Prostate gland (tissue), 2 donors: Measurements from ENCODE around the gene SCAPER. TPM values are rescaled to one million over a fixed set of nuclear protein-coding genes. Genes with fewer than 3 reads are reported as not detected.

ENCODE experiments used
- DNase-seq: peaks from one replicate; pipeline ENCODE4 v3.0.0-alpha.2; 2019; ENCODE audit warnings: low spot score
- H3K27ac ChIP-seq, 2 donors: fragments of 200-600 bp; sonication (generic); 2 replicates each; pipeline ENCODE4 v1.5.1; 2017 to 2019
- H3K27me3 ChIP-seq: fragments of 200-600 bp; sonication (generic); replicated peaks from 2 replicates; pipeline ENCODE4 v1.5.1; 2019; ENCODE audit not compliant: insufficient read depth
- H3K36me3 ChIP-seq, 2 donors: fragments of 200-600 bp; sonication (generic); 1 replicate in 1 of 2; 2 replicates in 1 of 2; pipeline versions ENCODE4 v1.5.1 to v1.8.1; 2017 to 2019
- H3K4me1 ChIP-seq: fragments of 200-600 bp; sonication (generic); replicated peaks from 2 replicates; pipeline ENCODE4 v1.5.1; 2019
- H3K4me3 ChIP-seq, 2 donors: fragments of 200-600 bp; sonication (generic); 2 replicates each; pipeline ENCODE4 v1.5.1; 2017 to 2019
- H3K9me3 ChIP-seq: fragments of 200-600 bp; sonication (generic); 2 replicates; pipeline ENCODE4 v1.5.1; 2017
- POLR2A ChIP-seq: fragments of 450-650 bp; IDR thresholded peaks from one replicate; pipeline ENCODE4 v1.6.1; 2016; ENCODE audit warnings: antibody characterized with exemption, mild to moderate bottlenecking
- POLR2AphosphoS5 ChIP-seq: sonication (generic); formaldehyde crosslinking; IDR thresholded peaks from one replicate; pipeline ENCODE4 v1.6.1; 2017; ENCODE audit warnings: antibody characterized with exemption
- WGBS: methylation state at CpG from one replicate; pipeline ENCODE4 v1.1.5; 2018; 5-methylcytosine and 5-hydroxymethylcytosine counted together
- intact Hi-C: fragments of 100-400 bp; cut with DNase I; formaldehyde crosslinking; loops from one replicate; pipeline ENCODE4 v1.14.2; 2022
- total RNA-seq, 2 donors: library from RNA; depleted of rRNA; stranded (reverse); fragments of >200 nt; gene quantifications; one replicate each; pipeline ENCODE4 v1.1.0, GENCODE V29; 2016
- TF ChIP-seq, protein P1 (sequence below), 4 experiments: fragments of 200-600 bp in 2 of 4; fragments of 450-650 bp in 2 of 4; sonication (generic) in 2 of 4; IDR thresholded peaks; 1 replicate in 3 of 4; 2 replicates in 1 of 4; pipeline ENCODE4 v1.5.1; 2016 to 2019; ENCODE audit warnings: antibody characterized with exemption in 4 of 4, mild to moderate bottlenecking in 2 of 4, moderate library complexity in 2 of 4

SCAPER gene
- total RNA-seq, 2 donors from 2014 or later: 19.1 to 38.9 TPM

DNA sequence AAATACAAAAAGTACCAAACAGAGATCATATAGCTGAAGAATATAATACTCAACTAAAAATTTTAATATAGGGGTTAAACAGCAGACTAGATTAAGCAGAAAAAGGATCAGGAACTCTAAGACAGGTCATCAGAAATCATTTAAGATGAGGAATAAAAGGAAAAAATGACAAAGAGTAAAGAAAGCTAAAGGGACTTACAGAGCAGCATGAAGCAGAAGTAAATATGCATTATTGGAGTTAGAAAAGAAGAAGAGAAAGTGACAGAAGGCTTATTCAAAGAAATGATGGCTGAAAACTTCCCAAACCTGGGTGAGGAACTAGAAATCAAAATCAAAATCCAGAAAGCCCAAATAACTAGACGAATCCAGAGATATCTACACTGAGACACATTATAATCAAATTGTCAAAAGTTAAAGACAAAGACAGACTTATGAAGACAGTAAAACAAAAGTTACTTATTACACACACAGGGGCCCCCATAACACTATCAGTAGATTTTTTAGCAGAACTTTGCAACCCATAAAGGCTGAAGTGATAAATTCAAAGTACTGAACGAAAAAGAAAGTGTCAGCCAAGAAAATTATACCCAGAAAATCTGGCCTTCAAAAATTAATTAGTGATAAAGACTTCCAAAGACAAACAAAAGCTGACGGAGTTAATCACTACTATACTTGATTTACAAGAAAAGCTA is 95.6 kb downstream of the SCAPER start:
- Histone ChIP-seq H3K4me1 (no peaks in the 10 kb centered on the region), H3K27ac (no peak overlapping the region), H3K9me3 (no peaks in the 10 kb centered on the region), H3K36me3 (no peaks in the 10 kb centered on the region), H3K4me3 (no peak overlapping the region), H3K27me3 (no peaks in the 10 kb centered on the region)
- TF ChIP-seq POLR2A (no peak), POLR2AphosphoS5 (no peak)
- TF ChIP-seq, protein P1, sequence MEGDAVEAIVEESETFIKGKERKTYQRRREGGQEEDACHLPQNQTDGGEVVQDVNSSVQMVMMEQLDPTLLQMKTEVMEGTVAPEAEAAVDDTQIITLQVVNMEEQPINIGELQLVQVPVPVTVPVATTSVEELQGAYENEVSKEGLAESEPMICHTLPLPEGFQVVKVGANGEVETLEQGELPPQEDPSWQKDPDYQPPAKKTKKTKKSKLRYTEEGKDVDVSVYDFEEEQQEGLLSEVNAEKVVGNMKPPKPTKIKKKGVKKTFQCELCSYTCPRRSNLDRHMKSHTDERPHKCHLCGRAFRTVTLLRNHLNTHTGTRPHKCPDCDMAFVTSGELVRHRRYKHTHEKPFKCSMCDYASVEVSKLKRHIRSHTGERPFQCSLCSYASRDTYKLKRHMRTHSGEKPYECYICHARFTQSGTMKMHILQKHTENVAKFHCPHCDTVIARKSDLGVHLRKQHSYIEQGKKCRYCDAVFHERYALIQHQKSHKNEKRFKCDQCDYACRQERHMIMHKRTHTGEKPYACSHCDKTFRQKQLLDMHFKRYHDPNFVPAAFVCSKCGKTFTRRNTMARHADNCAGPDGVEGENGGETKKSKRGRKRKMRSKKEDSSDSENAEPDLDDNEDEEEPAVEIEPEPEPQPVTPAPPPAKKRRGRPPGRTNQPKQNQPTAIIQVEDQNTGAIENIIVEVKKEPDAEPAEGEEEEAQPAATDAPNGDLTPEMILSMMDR (IDR thresholded peaks at IDR 0.05): no peak
- 92% methylated on average over 3 of the region's 3 CpGs for WGBS
- no peak for DNase-seq
- intact Hi-C loops: no loop called here

DNA sequence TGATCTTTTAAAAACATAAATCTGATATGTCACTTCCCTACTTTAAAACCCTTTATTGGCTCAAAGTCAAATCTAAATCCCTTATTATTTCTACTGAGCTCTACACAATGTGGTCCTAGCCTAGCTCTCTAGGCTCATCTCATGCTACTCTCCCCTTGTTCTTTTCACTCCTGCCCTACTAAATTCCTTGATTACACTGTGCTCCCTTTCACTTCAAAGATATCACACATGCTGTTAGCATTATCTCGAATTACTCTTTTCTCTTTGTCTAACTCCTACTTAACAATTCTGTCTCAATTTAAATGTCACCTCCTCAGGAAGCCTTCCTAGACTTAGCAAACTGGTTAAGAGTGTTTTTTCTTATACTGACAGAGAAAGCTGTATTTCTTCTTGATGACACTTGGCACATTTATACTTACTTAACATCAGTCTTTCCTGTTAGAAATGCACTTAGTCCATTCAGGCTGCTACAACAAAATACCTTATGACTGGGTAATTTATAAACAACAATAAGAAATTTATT is 102.0 kb downstream of the SCAPER start:
- no peaks in the 10 kb centered on the region for H3K27me3 ChIP-seq
- DNase-seq: no peak
- H3K36me3 ChIP-seq: no peaks in the 10 kb centered on the region
- H3K4me1 ChIP-seq: no peaks in the 10 kb centered on the region
- no peak overlapping the region for H3K27ac ChIP-seq
- WGBS: 62% methylated on average over 1 of the region's 1 CpG
- H3K4me3 ChIP-seq: no peak overlapping the region
- intact Hi-C loops: no loop called here
- TF ChIP-seq POLR2A (no peak), POLR2AphosphoS5 (no peak)
- H3K9me3 ChIP-seq: no peaks in the 10 kb centered on the region

DNA sequence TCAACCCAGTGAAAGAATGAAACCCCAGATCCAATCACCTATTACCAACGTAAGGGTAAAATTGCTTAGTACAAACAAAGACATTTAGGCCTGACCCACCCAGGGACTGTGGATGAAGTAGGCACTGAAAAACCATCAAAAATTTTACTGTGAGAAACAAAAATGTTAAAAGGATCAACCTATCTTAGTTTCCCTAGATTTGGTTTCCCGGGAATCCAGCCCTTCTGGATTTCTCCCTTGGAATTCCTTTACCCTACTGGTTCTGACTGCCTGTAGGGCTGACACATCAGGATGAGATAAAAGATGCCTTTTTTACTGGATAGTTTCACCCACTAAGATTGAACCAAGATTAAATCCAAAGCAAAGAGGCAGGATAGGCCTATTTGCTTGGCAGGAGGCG is 102.7 kb downstream of the SCAPER start:
- intact Hi-C loops: no loop called here
- no peaks in the 10 kb centered on the region for H3K4me1 ChIP-seq
- TF ChIP-seq POLR2AphosphoS5 (no peak), POLR2A (no peak)
- TF ChIP-seq, protein P1 (IDR thresholded peaks at IDR 0.05): no peak
- no peak overlapping the region for H3K27ac ChIP-seq
- no peaks in the 10 kb centered on the region for H3K36me3 ChIP-seq
- H3K4me3 ChIP-seq: no peak overlapping the region
- DNase-seq: no peak
- 94% methylated on average over 3 of the region's 3 CpGs for WGBS
- no peaks in the 10 kb centered on the region for H3K27me3 ChIP-seq
- no peaks in the 10 kb centered on the region for H3K9me3 ChIP-seq

DNA sequence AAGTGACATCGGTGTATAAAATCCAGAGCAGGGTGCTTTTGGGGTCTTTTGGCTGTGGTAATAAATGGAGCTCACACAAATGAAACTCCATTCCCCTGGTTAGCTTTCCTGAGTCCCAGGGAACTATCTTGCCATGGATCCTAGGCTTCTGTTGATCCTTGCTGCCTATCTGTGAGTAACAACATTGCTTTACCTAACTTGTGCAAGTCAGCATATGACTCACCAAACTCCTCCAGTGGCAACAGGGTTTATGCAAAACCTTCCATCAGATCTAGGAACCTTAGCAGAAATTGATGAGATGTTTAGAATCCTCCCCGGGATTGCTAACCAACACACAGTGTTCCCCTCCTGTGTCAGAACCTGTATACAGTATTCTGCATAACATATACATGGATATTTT is 105.4 kb downstream of the SCAPER start:
- no peaks in the 10 kb centered on the region for H3K4me1 ChIP-seq
- WGBS: 66% methylated on average over 2 of the region's 2 CpGs
- H3K36me3 ChIP-seq: no peaks in the 10 kb centered on the region
- intact Hi-C loops: no loop called here
- no peaks in the 10 kb centered on the region for H3K9me3 ChIP-seq
- TF ChIP-seq, protein P1 (IDR thresholded peaks at IDR 0.05): no peak
- H3K4me3 ChIP-seq: no peak overlapping the region
- H3K27ac ChIP-seq: no peak overlapping the region
- H3K27me3 ChIP-seq: no peaks in the 10 kb centered on the region
- DNase-seq: no peak

DNA sequence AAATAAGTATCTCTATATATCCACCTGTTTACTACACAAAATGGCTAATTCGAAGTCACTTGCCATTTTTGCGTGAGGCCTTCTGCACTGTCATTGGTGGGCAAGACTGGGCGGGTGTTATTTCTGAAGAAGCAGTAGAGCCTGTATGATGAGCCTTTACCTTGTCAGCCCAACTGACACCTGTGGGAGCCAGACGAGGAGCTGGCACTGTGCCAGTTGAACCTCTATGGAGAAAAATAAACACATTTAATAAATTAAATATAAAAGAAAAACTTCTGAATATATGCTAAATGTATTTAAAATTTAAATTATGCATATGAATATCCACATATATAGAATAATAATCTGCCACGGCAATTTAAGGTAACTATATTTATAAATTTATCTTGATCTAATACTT is 109.9 kb downstream of the SCAPER start:
- Histone ChIP-seq H3K36me3 (no peaks in the 10 kb centered on the region), H3K27me3 (no peaks in the 10 kb centered on the region), H3K4me3 (no peak overlapping the region), H3K27ac (no peak overlapping the region), H3K9me3 (no peaks in the 10 kb centered on the region), H3K4me1 (no peaks in the 10 kb centered on the region)
- no peak for DNase-seq
- WGBS: 82% methylated on average over 5 of the region's 5 CpGs
- TF ChIP-seq POLR2AphosphoS5 (no peak), POLR2A (no peak)
- intact Hi-C loops: no loop called here

DNA sequence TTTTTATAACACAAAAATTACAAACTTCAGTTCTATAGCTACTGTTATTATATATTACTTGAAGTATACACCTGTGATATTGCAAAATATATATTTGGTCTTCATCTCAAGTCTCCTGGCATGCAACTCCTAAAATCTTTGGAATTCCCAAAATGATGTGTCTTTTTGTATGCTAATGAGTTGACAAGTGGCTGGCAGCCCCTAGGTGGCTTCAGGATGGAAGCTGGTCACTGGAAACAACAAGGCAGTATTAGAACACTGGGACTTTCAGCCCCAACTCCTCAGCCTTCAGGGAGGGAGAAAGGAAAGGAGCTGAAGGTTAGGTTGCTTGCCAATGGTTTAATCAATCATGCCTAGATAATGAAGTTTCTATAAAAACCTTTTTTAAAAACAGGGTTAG is 112.0 kb downstream of the SCAPER start:
- Histone ChIP-seq H3K27me3 (no peaks in the 10 kb centered on the region), H3K36me3 (no peaks in the 10 kb centered on the region), H3K4me3 (no peak overlapping the region), H3K4me1 (no peaks in the 10 kb centered on the region), H3K9me3 (no peaks in the 10 kb centered on the region), H3K27ac (no peak overlapping the region)
- DNase-seq: no peak
- TF ChIP-seq POLR2AphosphoS5 (no peak), POLR2A (no peak)
- TF ChIP-seq, protein P1 (IDR thresholded peaks at IDR 0.05): no peak
- intact Hi-C loops: no loop called here
